HFF-Myc (cell line): ENCODE data around the gene HSP90AA1.
"Not testable (repeated sequence)": the region's sequence is repeated elsewhere in the genome, so short reads cannot be mapped to it uniquely, and the experiment has no call there.

Source experiments
- DNase-seq: peaks from one replicate; pipeline ENCODE4 v3.0.0-alpha.2; 2011; ENCODE audit warnings: low read depth; ENCODE audit errors: extremely low read depth
- H3K4me3 ChIP-seq: replicated peaks from 2 replicates; pipeline ENCODE4 v1.5.1; 2011; ENCODE audit warnings: low read depth, mild to moderate bottlenecking, control low read depth, low read length
- TF ChIP-seq, protein P1 (sequence below): IDR thresholded peaks from 2 replicates; pipeline ENCODE4 v1.5.1; 2012; ENCODE audit warnings: mild to moderate bottlenecking, low read depth, low read length, control low read depth; ENCODE audit errors: missing control alignments

Gene HSP90AA1

DNA sequence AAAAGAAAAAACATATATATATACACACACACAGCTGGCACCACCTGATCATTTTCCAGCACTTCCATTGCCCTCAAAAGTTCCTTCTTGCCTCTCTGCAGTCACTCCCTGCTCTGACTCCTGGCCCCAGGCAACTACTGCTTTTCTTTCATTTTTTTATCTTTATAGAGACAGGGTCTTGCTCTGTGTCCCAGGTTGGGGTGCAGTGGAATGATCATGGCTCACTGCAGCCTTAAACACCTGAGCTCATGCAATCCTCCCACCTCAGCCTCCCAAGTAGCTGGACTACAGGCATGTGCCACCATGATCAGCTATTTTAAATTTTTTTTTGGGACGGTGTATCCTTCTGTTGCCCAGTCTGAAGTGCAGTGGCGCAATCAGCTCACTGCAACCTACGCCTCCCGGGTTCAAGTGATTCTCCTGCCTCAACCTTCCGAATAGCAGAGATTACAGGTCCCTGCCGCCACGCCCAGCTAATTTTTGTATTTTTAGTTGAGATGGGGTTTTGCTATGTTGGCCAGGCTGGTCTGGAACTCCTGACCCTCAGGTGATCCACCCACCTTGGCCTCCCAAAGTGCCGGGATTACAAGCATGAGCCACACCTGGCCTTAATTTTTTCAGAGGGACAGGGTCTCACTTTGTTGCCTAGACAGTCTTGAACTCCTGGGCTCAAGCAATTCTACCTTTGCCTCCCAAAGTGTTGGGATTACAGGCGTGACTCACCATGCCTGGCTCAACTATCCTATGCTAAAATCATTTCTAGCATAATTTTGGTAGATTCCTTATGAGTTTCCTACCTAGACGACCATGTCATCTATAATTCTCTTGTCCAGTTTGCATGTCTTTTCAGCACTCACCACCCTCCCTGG is 7.8 kb downstream of the HSP90AA1 start:
- H3K4me3 ChIP-seq, result no peak overlapping the region
- DNase-seq, result no peak

DNA sequence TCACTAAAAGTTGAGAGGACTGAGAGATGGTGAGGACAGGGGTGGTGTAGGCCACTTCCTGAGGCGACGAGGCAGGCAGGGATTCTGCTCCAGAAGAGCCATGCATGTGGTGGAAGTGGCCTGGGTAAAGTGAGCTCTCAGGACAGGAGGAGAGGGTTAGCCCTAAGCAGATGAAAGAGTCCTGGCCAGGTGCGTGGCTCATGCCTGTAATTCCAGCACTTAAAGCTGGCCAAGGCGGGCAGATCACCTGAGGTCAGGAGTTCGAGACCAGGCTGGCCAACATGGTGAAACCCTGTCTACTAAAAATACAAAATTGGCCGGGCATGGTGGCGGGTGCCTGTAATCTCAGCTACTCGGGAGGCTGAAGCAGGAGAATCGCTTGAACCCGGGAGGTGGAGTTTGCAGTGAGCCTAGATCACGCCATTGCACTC is 8.5 kb downstream of the HSP90AA1 start:
- DNase-seq, H3K4me3 ChIP-seq: not testable (repeated sequence)

More for the DNA sequence above, 7.8 kb downstream of the HSP90AA1 start:
- TF ChIP-seq, protein P1, sequence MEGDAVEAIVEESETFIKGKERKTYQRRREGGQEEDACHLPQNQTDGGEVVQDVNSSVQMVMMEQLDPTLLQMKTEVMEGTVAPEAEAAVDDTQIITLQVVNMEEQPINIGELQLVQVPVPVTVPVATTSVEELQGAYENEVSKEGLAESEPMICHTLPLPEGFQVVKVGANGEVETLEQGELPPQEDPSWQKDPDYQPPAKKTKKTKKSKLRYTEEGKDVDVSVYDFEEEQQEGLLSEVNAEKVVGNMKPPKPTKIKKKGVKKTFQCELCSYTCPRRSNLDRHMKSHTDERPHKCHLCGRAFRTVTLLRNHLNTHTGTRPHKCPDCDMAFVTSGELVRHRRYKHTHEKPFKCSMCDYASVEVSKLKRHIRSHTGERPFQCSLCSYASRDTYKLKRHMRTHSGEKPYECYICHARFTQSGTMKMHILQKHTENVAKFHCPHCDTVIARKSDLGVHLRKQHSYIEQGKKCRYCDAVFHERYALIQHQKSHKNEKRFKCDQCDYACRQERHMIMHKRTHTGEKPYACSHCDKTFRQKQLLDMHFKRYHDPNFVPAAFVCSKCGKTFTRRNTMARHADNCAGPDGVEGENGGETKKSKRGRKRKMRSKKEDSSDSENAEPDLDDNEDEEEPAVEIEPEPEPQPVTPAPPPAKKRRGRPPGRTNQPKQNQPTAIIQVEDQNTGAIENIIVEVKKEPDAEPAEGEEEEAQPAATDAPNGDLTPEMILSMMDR, result no peak

DNA sequence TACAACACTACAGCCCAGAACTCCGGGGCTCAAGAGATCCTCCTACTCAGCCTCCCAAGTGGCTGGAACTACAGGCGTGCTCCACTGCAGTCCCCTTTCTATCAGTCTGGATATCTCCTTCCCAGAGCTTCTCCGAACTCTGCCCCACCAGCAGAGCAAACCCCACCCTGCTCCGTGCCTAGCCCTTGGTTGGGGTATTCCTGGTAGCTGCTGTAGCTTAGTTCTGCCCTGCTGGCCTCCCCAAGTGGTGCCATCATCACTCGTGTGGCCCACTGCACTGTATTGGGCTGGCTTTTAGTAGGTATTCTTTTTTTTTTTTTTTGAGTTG is 9.5 kb downstream of the HSP90AA1 start:
- TF ChIP-seq, protein P1, result no peak
- DNase-seq, result no peak
- H3K4me3 ChIP-seq, result no peak overlapping the region

DNA sequence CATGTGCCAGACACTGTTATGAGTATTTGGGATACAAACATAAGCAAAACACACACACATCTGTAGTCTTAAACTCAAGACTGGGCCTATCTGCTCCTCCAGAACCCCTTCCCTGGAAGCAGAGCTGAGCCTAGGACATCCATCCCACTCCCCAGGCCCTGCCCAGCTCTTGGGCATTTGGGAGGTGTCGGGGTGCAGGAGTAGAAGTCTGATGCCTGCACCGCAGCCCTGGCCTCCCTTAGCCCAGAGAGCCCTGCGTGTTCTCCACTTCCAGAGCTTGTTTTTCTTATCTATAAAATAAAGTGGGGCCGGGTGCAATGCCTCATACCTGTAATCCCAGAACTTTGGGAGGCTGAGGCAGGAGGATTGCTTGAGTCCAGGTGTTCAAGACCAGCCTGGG is 11.7 kb downstream of the HSP90AA1 start:
- no peak for DNase-seq

DNA sequence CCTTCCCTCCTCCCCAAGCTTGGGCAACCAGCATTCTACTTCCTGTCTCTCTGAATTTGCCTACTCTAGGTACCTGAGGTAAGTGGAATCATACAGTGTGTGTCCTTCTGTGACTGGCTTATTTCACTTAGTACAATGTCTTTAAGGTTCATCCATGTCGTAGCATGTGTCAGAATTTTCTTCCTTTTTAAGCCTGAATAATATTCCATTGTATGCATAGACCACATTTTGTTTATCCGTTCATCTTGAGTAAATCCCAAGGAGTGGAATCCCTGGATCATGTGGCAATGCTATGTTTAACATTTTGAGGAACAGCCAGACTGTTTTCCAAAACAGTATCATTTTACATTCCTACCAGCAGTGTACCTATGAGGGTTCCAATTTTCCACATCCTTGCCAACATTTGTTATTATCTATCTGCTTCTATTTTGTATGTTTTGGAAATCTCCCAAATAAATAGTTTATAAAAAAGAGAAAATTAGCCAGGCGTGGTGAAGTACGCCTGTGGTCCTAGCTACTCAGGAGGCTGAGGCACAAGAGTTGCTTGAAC is 12.4 kb downstream of the HSP90AA1 start:
- H3K4me3 ChIP-seq, result no peak overlapping the region
- TF ChIP-seq, protein P1, result no peak
- no peak for DNase-seq

More for the DNA sequence above, 11.7 kb downstream of the HSP90AA1 start:
- TF ChIP-seq, protein P1, result no peak
- H3K4me3 ChIP-seq, result no peak overlapping the region

DNA sequence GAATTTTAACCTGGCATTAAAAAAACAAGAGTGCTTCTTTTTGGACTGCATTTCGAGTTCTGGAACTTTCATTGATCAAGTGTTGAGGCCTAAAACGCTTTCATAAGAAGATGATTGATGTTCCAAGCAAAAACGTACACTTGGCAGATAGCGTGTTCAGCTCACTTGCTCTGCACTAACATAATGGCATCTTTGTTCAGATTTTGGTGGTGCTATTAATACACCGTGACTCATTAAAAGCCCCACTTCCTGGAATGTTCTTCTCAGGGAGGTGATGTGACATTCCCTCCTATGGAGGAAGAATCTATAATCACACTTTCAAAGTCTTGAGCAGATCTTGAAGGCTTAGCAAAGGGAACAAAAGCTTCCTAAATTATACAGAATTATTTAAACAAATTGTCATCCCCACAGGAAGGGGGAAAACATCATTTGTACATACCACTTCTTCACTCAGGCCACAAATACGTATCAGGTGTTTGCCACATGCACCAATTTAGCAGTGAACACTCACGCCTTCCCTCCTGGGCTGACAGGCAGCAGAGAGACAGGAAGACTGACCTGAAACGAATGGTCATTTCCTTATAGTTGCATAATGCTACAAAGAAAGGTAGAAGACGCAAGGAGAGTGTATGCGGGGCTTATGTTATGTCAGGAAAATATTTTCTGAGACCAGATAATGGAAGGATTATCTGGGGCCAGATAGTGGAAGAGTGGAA is 15.4 kb downstream of the HSP90AA1 start:
- H3K4me3 ChIP-seq, result no peak overlapping the region
- DNase-seq, result no peak
- TF ChIP-seq, protein P1, result no peak

DNA sequence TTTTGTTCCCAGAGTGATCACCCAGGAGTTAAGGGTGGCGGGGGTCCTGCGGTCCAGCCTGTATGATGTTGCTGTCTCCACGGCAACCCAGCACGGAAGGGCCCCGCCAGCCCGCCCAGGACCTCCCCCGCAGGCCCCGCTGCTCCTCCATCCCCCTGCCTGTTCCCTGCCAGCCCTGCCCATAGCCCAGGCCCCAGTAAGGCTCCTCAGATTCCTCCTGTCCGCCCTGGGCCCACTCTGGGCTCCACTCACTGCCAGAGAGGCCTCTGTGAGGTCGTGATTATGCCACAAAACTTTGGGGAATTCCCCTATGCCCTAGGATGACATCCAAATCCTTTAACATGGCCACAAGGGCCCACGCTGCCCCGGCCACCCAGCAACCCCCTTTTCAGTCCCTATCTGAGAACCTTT is 20.8 kb downstream of the HSP90AA1 start:
- TF ChIP-seq, protein P1, result no peak
- no peak for DNase-seq
- no peak overlapping the region for H3K4me3 ChIP-seq

DNA sequence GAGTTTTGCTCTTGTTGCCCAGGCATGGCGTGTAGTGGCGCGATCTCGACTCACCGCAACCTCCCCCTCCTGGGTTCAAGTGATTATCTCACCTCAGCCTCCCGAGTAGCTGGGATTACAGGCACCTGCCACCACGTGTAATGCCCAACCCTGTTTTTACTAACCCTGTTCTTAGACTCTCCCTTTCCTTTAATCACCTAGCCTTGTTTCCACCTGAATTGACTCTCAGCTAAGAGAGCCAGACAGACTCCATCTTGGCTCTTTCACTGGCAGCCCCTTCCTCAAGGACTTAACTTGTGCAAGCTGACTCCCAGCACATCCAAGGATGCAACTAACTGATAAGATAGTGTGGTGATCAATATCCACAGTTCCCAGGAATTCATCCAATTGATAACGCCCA is 22.3 kb downstream of the HSP90AA1 start:
- not testable (repeated sequence) for DNase-seq, H3K4me3 ChIP-seq
